Natural killer cell treated with Interleukin-12 subunit alpha and Interleukin-12 subunit beta and Interleukin-15 and Interleukin-18, amount 100 ng/mL, for 72 hours (primary cell): Measurements from ENCODE around the gene OGG1. TPM values are rescaled to one million over a fixed set of nuclear protein-coding genes. Genes with fewer than 3 reads are reported as not detected.

Experiments used
- ATAC-seq, 2 donors: fragments of 150-1000 bp; cut with Tn5 transposase in 1 of 2; sonication (Bioruptor Pico), chemical (Tn5 transposase) in 1 of 2; 2 replicates each; pipeline ENCODE4 v1.10.0; 2021
- DNase-seq: peaks from one replicate; pipeline ENCODE4 v3.0.0; 2022; ENCODE audit warnings: low spot score
- H3K27ac Mint-ChIP-seq, 2 donors: 1 replicate in 1 of 2; 2 replicates in 1 of 2; pipeline ENCODE4 v1.8.0; 2022; ENCODE audit warnings: mixed read lengths in 2 of 2, mild to moderate bottlenecking in 1 of 2, moderate library complexity in 1 of 2
- H3K27me3 Mint-ChIP-seq, 2 donors: 1 replicate in 1 of 2; 2 replicates in 1 of 2; pipeline ENCODE4 v1.8.0; 2022; ENCODE audit warnings: mixed read lengths in 2 of 2
- H3K36me3 Mint-ChIP-seq: one replicate; pipeline ENCODE4 v1.8.0; 2022; ENCODE audit warnings: mixed read lengths
- H3K4me1 Mint-ChIP-seq, 2 donors: 1 replicate in 1 of 2; 2 replicates in 1 of 2; pipeline ENCODE4 v1.8.0; 2022; ENCODE audit warnings: low read depth in 2 of 2, mixed read lengths in 2 of 2, mild to moderate bottlenecking in 1 of 2
- H3K4me3 Mint-ChIP-seq: one replicate; pipeline ENCODE4 v1.8.0; 2022; ENCODE audit warnings: mixed read lengths
- H3K9me3 Mint-ChIP-seq: 2 replicates; pipeline ENCODE4 v1.8.0; 2022; ENCODE audit warnings: mixed read lengths
- total RNA-seq, 2 donors: library from RNA; stranded (reverse); gene quantifications; one replicate each; pipeline ENCODE4 v1.2.3, GENCODE V29; 2022

OGG1 gene
- total RNA-seq, 2 donors from 2014 or later = 35.9 to 42.5 TPM

DNA sequence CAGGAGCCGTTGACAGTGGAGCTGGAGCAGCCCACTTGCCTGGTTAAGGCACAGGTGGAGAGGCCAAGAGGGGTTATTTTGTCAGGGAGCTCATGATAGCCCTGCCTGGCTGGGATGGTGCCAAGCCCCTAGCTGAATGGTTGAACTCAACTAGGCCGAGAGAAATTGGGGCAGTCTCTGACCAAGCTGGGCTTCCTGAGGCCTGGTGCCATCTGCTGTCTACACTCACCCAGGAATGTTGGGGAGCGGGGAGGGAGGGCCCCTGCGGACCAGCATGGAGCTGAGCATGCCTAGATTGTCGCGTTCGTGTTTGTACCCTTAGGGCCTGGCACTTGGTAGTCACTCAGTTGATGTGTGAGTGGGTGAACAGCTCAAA lies 17.0 kb upstream of the OGG1 start:
- H3K9me3 Mint-ChIP-seq = no peaks in the 10 kb centered on the region
- DNase-seq (no peak), ATAC-seq (no peak)
- peaks cover 7% of the 10 kb centered on the region for H3K36me3 Mint-ChIP-seq
- H3K27me3 Mint-ChIP-seq = no peaks in the 10 kb centered on the region
- H3K4me3 Mint-ChIP-seq = peak overlapping the region; percentile 98
- peaks cover 46 to 53% of the 10 kb centered on the region in 2 donors for H3K4me1 Mint-ChIP-seq
- peak overlapping the region; percentile 81 to 94 for H3K27ac Mint-ChIP-seq

DNA sequence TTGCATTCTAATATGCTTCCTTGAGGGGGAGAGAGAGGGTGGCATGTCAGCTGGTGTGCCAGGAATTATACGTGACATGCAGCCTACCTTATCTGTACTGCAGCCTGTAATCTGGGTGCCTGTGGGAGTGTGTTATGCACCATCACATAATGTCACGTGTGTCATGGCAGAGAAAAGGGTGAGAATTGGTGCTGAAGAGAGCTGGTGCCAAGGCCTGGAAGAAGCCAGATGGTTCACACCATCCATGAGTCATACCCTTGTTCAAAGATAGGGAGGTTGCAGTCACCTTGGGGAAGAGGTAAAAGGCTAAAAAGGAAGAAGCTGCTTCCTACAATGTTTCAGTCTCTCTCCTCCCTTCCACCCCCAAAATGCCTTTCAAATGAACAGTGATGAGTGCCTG lies 12.9 kb upstream of the OGG1 start:
- peaks cover 51% of the 10 kb centered on the region in 2 donors for H3K4me1 Mint-ChIP-seq
- ATAC-seq = no peak
- no peaks in the 10 kb centered on the region for H3K9me3 Mint-ChIP-seq
- no peak for DNase-seq
- H3K4me3 Mint-ChIP-seq = no peak overlapping the region
- H3K27ac Mint-ChIP-seq = peak overlapping the region; percentile 44 to 84
- H3K36me3 Mint-ChIP-seq = peaks cover 29% of the 10 kb centered on the region
- no peaks in the 10 kb centered on the region for H3K27me3 Mint-ChIP-seq

DNA sequence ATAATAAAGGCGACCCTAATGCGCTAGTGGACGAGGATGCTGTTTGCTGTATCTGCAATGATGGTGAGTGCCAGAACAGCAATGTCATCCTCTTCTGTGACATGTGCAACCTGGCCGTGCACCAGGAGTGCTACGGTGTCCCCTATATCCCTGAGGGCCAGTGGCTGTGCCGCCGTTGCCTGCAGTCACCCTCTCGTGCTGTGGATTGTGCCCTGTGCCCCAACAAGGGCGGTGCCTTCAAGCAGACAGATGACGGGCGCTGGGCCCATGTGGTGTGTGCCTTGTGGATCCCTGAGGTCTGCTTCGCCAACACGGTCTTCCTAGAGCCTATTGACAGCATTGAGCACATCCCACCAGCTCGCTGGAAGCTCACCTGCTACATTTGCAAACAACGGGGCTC lies 10.6 kb upstream of the OGG1 start:
- no peaks in the 10 kb centered on the region for H3K27me3 Mint-ChIP-seq
- ATAC-seq = no peak
- H3K36me3 Mint-ChIP-seq = peaks cover 32% of the 10 kb centered on the region
- no peak overlapping the region for H3K4me3 Mint-ChIP-seq
- peaks cover 33 to 35% of the 10 kb centered on the region in 2 donors for H3K4me1 Mint-ChIP-seq
- H3K9me3 Mint-ChIP-seq = no peaks in the 10 kb centered on the region
- no peak for DNase-seq
- no peak overlapping the region for H3K27ac Mint-ChIP-seq

DNA sequence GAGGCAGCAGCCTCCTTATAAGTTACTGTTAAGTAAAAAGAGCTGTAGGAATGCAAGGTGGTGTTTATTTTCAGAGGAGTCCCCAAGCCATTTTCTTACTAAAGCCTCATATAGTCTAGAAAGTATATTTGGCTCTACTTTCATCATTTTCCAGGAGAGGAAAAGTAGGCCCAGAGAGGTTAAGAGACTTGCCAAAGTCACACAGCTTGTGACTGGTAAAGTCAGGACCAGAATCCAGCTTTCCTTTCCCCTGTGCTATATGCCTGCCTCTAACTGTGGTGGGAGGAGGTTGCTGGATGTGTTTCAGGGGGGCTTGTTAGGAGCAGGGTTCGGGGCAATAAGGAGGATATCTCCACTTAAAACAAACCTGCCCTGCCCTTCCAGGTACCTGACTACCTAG lies 7.2 kb upstream of the OGG1 start:
- H3K27ac Mint-ChIP-seq = no peak overlapping the region
- ATAC-seq = no peak
- no peaks in the 10 kb centered on the region for H3K9me3 Mint-ChIP-seq
- no peaks in the 10 kb centered on the region for H3K27me3 Mint-ChIP-seq
- H3K4me1 Mint-ChIP-seq = peaks cover 10 to 24% of the 10 kb centered on the region in 2 donors
- H3K36me3 Mint-ChIP-seq = peaks cover 32% of the 10 kb centered on the region
- no peak for DNase-seq
- no peak overlapping the region for H3K4me3 Mint-ChIP-seq

DNA sequence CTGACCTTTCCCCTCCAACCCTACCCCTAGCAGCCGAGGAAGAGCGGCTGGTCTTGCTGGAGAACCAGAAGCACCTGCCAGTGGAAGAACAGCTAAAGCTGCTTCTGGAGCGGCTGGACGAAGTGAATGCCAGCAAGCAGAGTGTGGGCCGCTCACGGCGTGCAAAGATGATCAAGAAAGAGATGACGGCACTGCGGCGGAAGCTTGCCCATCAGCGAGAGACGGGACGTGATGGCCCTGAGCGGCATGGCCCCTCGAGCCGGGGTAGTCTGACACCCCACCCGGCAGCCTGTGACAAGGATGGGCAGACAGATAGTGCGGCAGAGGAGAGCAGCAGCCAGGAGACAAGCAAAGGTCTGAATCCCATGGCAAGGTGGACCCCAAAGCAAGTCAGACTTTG lies 6.2 kb upstream of the OGG1 start:
- peaks cover 4 to 17% of the 10 kb centered on the region in 2 donors for H3K4me1 Mint-ChIP-seq
- no peaks in the 10 kb centered on the region for H3K9me3 Mint-ChIP-seq
- H3K27ac Mint-ChIP-seq = no peak overlapping the region
- no peak for DNase-seq
- H3K27me3 Mint-ChIP-seq = no peaks in the 10 kb centered on the region
- no peak overlapping the region for H3K4me3 Mint-ChIP-seq
- ATAC-seq = no peak
- H3K36me3 Mint-ChIP-seq = peaks cover 25% of the 10 kb centered on the region

DNA sequence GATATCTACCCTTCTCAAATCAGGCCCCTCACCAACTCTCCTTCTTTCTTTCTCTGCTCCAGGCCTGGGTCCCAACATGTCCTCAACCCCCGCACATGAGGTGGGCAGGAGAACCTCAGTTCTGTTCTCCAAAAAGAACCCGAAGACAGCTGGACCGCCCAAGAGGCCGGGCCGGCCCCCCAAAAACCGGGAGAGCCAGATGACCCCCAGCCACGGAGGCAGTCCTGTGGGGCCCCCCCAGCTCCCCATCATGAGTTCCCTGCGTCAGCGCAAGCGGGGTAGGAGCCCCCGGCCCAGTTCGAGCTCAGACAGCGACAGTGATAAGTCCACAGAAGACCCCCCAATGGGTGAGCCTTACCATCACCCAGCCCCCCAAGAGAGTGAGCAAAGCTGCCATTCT lies 5.6 kb upstream of the OGG1 start:
- no peak for DNase-seq
- peaks cover 5 to 14% of the 10 kb centered on the region in 2 donors for H3K4me1 Mint-ChIP-seq
- H3K4me3 Mint-ChIP-seq = no peak overlapping the region
- no peaks in the 10 kb centered on the region for H3K27me3 Mint-ChIP-seq
- ATAC-seq = no peak
- H3K9me3 Mint-ChIP-seq = no peaks in the 10 kb centered on the region
- H3K36me3 Mint-ChIP-seq = peaks cover 20% of the 10 kb centered on the region
- H3K27ac Mint-ChIP-seq = no peak overlapping the region

DNA sequence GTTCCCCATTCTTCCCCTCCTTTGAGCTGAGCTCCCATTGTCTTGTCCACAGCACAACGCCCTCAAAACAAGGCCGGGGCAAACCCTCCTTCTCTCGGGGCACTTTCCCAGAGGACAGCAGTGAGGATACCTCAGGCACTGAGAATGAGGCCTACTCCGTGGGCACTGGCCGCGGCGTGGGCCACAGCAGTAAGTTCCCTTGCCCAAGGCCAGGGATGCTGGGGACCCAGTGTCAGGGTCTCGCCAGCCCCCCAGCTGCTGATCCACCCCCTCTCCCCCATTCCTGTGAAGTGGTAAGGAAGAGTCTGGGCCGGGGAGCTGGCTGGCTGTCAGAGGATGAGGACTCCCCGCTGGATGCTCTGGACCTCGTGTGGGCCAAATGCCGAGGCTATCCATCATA lies 4.2 kb upstream of the OGG1 start:
- no peaks in the 10 kb centered on the region for H3K9me3 Mint-ChIP-seq
- peaks cover 18 to 23% of the 10 kb centered on the region in 2 donors for H3K4me1 Mint-ChIP-seq
- peak overlapping the region in 1 of 2 donors; percentile 60 for H3K27ac Mint-ChIP-seq
- DNase-seq (no peak), ATAC-seq (no peak)
- peaks cover 10% of the 10 kb centered on the region for H3K36me3 Mint-ChIP-seq
- H3K4me3 Mint-ChIP-seq = no peak overlapping the region
- H3K27me3 Mint-ChIP-seq = no peaks in the 10 kb centered on the region

DNA sequence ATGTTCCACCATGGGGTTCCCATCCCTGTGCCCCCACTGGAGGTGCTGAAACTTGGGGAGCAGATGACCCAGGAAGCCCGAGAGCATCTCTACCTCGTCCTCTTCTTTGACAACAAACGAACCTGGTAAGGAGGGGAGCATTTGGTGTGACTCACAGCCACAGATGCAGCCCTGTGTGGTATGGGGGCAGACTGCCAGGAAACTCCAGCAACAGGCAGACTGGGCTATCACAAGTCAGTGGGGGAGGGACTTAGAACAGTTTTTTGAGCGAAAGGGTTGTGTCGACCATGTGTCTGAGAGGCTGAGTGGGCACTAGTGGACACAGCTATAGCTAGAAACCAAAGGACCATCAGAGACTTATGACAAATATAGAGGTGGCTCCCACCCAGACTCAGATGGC lies 3.4 kb upstream of the OGG1 start:
- no peaks in the 10 kb centered on the region for H3K9me3 Mint-ChIP-seq

DNA sequence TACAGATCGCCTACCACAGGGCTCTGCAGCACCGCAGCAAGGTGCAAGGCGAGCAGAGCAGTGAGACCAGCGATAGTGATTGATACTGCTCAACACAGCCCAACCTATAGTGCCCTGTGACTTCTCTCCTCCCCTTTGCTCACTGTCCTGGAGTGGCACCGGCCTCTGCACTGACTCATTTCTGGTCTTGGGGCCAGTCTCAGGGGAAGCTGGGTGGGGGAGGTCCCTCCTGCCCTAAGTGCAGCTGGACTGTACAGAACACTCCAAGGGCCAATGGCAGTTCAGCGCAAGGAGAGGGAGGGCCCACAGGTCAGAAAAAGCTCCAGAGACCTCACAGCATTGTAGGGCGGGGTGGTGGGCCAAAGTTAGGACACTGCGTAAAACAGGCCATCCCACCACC lies 2.5 kb upstream of the OGG1 start:
- DNase-seq (no peak), ATAC-seq (no peak)
- peaks cover 16% of the 10 kb centered on the region for H3K36me3 Mint-ChIP-seq
- H3K27me3 Mint-ChIP-seq = no peaks in the 10 kb centered on the region
- no peaks in the 10 kb centered on the region for H3K9me3 Mint-ChIP-seq
- peak overlapping the region; percentile 41 to 60 for H3K27ac Mint-ChIP-seq
- peaks cover 35 to 36% of the 10 kb centered on the region in 2 donors for H3K4me1 Mint-ChIP-seq
- H3K4me3 Mint-ChIP-seq = no peak overlapping the region

More for the DNA sequence above, 3.4 kb upstream of the OGG1 start:
- peak overlapping the region; percentile 41 to 60 for H3K27ac Mint-ChIP-seq
- ATAC-seq = no peak
- H3K36me3 Mint-ChIP-seq = peaks cover 10% of the 10 kb centered on the region
- H3K4me3 Mint-ChIP-seq = no peak overlapping the region
- H3K27me3 Mint-ChIP-seq = no peaks in the 10 kb centered on the region
- H3K4me1 Mint-ChIP-seq = peaks cover 26 to 29% of the 10 kb centered on the region in 2 donors
- DNase-seq = no peak

DNA sequence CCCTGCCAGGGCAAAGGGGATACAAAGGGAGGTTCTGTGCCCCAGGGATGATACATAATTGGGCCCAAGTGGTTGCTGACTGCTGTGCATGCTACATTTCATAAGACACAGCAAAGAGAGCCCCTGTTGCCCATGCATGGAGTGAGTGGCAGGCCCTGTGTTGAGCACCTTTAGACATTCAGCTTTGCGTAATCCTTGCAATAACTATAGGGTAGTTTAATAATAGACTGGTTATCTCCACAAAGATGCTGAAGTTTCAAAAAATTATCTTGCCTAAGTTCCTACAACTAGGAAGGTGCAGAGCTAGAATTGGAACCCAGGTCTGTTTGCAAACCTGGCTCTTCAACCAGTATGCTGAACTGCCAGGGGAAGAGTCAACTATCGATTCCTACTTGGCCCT lies 1.7 kb upstream of the OGG1 start:
- Mint-ChIP-seq H3K36me3 (peaks cover 16% of the 10 kb centered on the region), H3K9me3 (no peaks in the 10 kb centered on the region), H3K27me3 (no peaks in the 10 kb centered on the region), H3K27ac (no peak overlapping the region), H3K4me1 (peaks cover 35 to 36% of the 10 kb centered on the region in 2 donors), H3K4me3 (no peak overlapping the region)
- ATAC-seq = no peak
- no peak for DNase-seq

DNA sequence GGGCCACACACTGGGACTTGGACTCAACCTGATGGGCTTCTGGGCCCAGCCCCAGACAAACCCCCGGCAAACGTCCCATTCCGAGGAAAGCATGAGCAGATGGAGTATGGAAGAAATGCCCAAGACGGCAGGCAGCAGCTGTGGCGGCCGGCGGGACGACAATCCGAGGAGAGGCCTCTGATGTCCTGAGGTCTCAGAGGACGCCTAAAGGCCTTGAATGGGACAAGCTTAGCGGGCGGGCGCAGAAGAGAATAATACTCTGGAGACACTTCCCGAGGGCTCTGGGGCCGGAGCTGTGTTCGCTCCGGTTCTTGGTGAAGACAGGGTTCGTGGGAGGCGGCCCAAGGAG lies 482 bp upstream of the OGG1 start:
- DNase-seq = no peak
- ATAC-seq = no peak
- Mint-ChIP-seq H3K27ac (peak overlapping the region; percentile 82 to 87), H3K4me3 (peak overlapping the region; percentile 94), H3K9me3 (no peaks in the 10 kb centered on the region), H3K4me1 (peaks cover 38 to 43% of the 10 kb centered on the region in 2 donors), H3K36me3 (peaks cover 12% of the 10 kb centered on the region), H3K27me3 (no peaks in the 10 kb centered on the region)

DNA sequence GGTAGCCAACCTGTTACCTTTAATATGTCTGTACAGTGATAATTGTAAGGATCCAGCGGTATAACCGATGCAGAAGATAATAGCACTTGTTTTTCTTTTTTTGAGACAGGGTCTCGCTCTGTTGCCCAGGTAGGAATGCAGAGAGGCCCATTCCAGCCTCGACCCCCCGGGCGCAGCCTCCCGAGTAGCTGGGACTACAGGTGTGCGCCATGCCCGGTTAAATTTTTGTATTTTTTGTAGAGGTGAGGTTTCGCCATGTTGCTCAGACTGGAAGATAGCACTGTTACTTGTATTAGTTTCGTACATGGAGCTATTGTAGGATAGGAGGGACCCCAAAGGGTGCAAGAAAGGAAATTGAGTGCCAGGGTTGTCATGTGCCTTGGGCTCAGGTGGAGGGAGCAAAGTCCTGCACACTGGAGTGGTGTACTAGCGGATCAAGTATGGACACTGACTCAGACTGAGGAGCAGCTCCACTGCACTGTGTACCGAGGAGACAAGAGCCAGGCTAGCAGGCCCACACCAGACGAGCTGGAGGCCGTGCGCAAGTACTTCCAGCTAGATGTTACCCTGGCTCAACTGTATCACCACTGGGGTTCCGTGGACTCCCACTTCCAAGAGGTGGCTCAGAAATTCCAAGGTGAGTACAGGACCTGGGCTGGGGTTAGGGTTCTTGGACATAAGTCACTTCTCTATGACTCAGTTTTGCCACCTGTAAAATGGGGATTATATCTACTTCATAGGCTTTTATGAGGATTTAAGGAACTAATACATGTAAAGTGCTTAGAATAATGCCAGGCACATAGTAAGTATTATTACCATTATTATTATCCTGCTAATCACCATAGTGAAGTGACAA lies 1.0 kb downstream of the OGG1 start:
- Mint-ChIP-seq H3K27ac (peak overlapping the region; percentile 82 to 87), H3K9me3 (no peaks in the 10 kb centered on the region), H3K36me3 (peaks cover 16% of the 10 kb centered on the region), H3K27me3 (no peaks in the 10 kb centered on the region), H3K4me1 (peaks cover 44 to 45% of the 10 kb centered on the region in 2 donors), H3K4me3 (peak overlapping the region; percentile 94)
- ATAC-seq (no peak), DNase-seq (no peak)

DNA sequence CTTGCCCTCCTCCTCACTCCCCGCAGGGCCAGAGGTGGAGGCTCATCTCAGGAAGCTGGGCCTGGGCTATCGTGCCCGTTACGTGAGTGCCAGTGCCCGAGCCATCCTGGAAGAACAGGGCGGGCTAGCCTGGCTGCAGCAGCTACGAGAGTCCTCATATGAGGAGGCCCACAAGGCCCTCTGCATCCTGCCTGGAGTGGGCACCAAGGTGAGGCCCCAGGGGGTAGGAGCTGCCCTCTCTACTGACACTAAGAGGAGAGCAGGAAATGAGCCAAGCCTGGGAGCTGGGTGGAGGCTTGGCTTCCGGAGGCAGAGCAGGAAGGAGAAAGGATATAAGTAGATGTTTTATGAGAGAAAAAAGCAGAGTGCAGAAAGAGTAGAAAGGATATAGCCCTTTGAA lies 4.9 kb downstream of the OGG1 start:
- H3K36me3 Mint-ChIP-seq = peaks cover 18% of the 10 kb centered on the region
- no peak overlapping the region for H3K4me3 Mint-ChIP-seq
- DNase-seq (no peak), ATAC-seq (no peak)
- H3K9me3 Mint-ChIP-seq = no peaks in the 10 kb centered on the region
- H3K27ac Mint-ChIP-seq = peak overlapping the region; percentile 13 to 31
- H3K4me1 Mint-ChIP-seq = peaks cover 35 to 41% of the 10 kb centered on the region in 2 donors
- no peaks in the 10 kb centered on the region for H3K27me3 Mint-ChIP-seq

DNA sequence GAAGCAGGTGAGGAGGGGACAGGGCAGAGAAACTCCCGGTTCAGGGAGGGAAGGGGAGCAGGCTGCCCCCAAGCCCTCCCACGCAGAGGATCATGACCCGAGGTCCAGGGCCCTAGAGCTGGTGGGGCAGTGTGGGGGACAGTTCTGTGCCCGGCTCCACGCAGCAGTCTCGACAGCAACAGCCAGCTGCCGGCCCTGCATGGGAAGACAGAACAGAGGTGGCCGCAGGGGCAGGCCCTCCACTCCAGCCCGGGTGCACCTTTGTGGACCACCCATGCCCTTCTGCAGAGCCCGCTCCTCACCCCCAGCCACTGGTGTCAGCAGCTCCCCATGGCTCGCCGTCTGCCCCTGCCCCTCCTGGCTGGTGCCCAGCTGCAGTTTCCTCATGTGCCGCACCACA lies 7.7 kb downstream of the OGG1 start:
- Mint-ChIP-seq H3K36me3 (peaks cover 21% of the 10 kb centered on the region), H3K27ac (no peak overlapping the region), H3K4me1 (peaks cover 19 to 20% of the 10 kb centered on the region in 2 donors), H3K4me3 (no peak overlapping the region), H3K9me3 (no peaks in the 10 kb centered on the region), H3K27me3 (no peaks in the 10 kb centered on the region)
- ATAC-seq (no peak), DNase-seq (no peak)
